ENCODE results near the gene CASK. TPM values are rescaled to one million over a fixed set of nuclear protein-coding genes. Genes with fewer than 3 reads are reported as not detected.
"Not testable (repeated sequence)": the region's sequence is repeated elsewhere in the genome, so short reads cannot be mapped to it uniquely, and the experiment has no call there.

CASK gene
- total and polyA plus RNA-seq, 2 donors (not counting 1 experiment from before 2014, with no cell fraction given) = 27.4 to 78.3 TPM

- DNase-seq (ENCODE audit: low read depth in 2 of 2) = peak in 1 of 2 donors; percentile 44
- Histone ChIP-seq H3K9ac (ENCODE audit: insufficient read depth, low read length) (no peak overlapping the region), H3K27me3 (ENCODE audit: control insufficient read depth, insufficient read depth, low read length) (no peaks in the 10 kb centered on the region), H3K9me3 (ENCODE audit: control insufficient read depth, insufficient read depth, low read depth, low read length) (no peaks in the 10 kb centered on the region), H3K4me1 (ENCODE audit: control insufficient read depth, extremely low read depth, insufficient read depth, low read length) (no peaks in the 10 kb centered on the region), H3K36me3 (ENCODE audit: control insufficient read depth, insufficient read depth, low read length) (no peaks in the 10 kb centered on the region), H3K4me2 (ENCODE audit: extremely low read depth, insufficient read depth, low read length) (no peak overlapping the region), H2AFZ (ENCODE audit: low read length) (no peak overlapping the region), H3K27ac (ENCODE audit: insufficient read depth, low read length) (no peak overlapping the region), H4K20me1 (ENCODE audit: control insufficient read depth, extremely low read depth, insufficient read depth, low read length) (no peaks in the 10 kb centered on the region), H3K79me2 (ENCODE audit: control insufficient read depth, insufficient read depth, low read length) (no peaks in the 10 kb centered on the region), H3K4me3 (replicated peaks in 1 of 4; ENCODE audit: control extremely low read depth in 1 of 4, insufficient read depth in 1 of 4, low read depth in 3 of 4, low read length in 4 of 4) (no peak overlapping the region)
- TF ChIP-seq EZH2 (IDR thresholded peaks at IDR 0.05; ENCODE audit: low read length, missing control alignments) (no peak), CTCF (conservative IDR thresholded peaks at IDR 0.05 in 1 of 2, IDR thresholded peaks at IDR 0.05 in 1 of 2; ENCODE audit: low read depth in 1 of 2, low read length in 2 of 2) (no peak)
Measured at GRCh38 chrX:41655631-41656030, 267.7 kb downstream of the CASK start.

- no peak overlapping the region for H3K4me3 ChIP-seq (replicated peaks in 1 of 4; ENCODE audit: control extremely low read depth in 1 of 4, insufficient read depth in 1 of 4, low read depth in 3 of 4, low read length in 4 of 4)
- no peak for TF ChIP-seq CTCF (conservative IDR thresholded peaks at IDR 0.05 in 1 of 2, IDR thresholded peaks at IDR 0.05 in 1 of 2; ENCODE audit: low read depth in 1 of 2, low read length in 2 of 2)
- no peak for TF ChIP-seq EZH2 (IDR thresholded peaks at IDR 0.05; ENCODE audit: low read length, missing control alignments)
- H3K9me3 ChIP-seq (ENCODE audit: control insufficient read depth, insufficient read depth, low read depth, low read length) = no peaks in the 10 kb centered on the region
Measured at GRCh38 chrX:41655101-41655500, 268.3 kb downstream of the CASK start.

GRCh38 chrX:41653125-41653524 is 270.2 kb downstream of the CASK start:
- no peaks in the 10 kb centered on the region for H3K9me3 ChIP-seq (ENCODE audit: control insufficient read depth, insufficient read depth, low read depth, low read length)
- no peak overlapping the region for H3K4me2 ChIP-seq (ENCODE audit: extremely low read depth, insufficient read depth, low read length)
- no peaks in the 10 kb centered on the region for H3K36me3 ChIP-seq (ENCODE audit: control insufficient read depth, insufficient read depth, low read length)
- H3K9ac ChIP-seq (ENCODE audit: insufficient read depth, low read length) = no peak overlapping the region
- DNase-seq (ENCODE audit: low read depth in 2 of 2) = no peak
- H3K4me3 ChIP-seq (replicated peaks in 1 of 4; ENCODE audit: control extremely low read depth in 1 of 4, insufficient read depth in 1 of 4, low read depth in 3 of 4, low read length in 4 of 4) = no peak overlapping the region
- H3K27me3 ChIP-seq (ENCODE audit: control insufficient read depth, insufficient read depth, low read length) = no peaks in the 10 kb centered on the region
- no peak overlapping the region for H2AFZ ChIP-seq (ENCODE audit: low read length)
- no peaks in the 10 kb centered on the region for H3K4me1 ChIP-seq (ENCODE audit: control insufficient read depth, extremely low read depth, insufficient read depth, low read length)
- no peak for TF ChIP-seq EZH2 (IDR thresholded peaks at IDR 0.05; ENCODE audit: low read length, missing control alignments)
- TF ChIP-seq CTCF (conservative IDR thresholded peaks at IDR 0.05 in 1 of 2, IDR thresholded peaks at IDR 0.05 in 1 of 2; ENCODE audit: low read depth in 1 of 2, low read length in 2 of 2) = no peak
- no peak overlapping the region for H3K27ac ChIP-seq (ENCODE audit: insufficient read depth, low read length)
- no peaks in the 10 kb centered on the region for H4K20me1 ChIP-seq (ENCODE audit: control insufficient read depth, extremely low read depth, insufficient read depth, low read length)
- H3K79me2 ChIP-seq (ENCODE audit: control insufficient read depth, insufficient read depth, low read length) = no peaks in the 10 kb centered on the region

More at GRCh38 chrX:41655101-41655500, 268.3 kb downstream of the CASK start:
- Histone ChIP-seq H3K9ac (ENCODE audit: insufficient read depth, low read length) (no peak overlapping the region), H3K4me1 (ENCODE audit: control insufficient read depth, extremely low read depth, insufficient read depth, low read length) (no peaks in the 10 kb centered on the region), H3K27me3 (ENCODE audit: control insufficient read depth, insufficient read depth, low read length) (no peaks in the 10 kb centered on the region), H3K27ac (ENCODE audit: insufficient read depth, low read length) (no peak overlapping the region), H3K79me2 (ENCODE audit: control insufficient read depth, insufficient read depth, low read length) (no peaks in the 10 kb centered on the region), H2AFZ (ENCODE audit: low read length) (no peak overlapping the region), H3K36me3 (ENCODE audit: control insufficient read depth, insufficient read depth, low read length) (no peaks in the 10 kb centered on the region), H3K4me2 (ENCODE audit: extremely low read depth, insufficient read depth, low read length) (no peak overlapping the region), H4K20me1 (ENCODE audit: control insufficient read depth, extremely low read depth, insufficient read depth, low read length) (no peaks in the 10 kb centered on the region)
- DNase-seq (ENCODE audit: low read depth in 2 of 2) = no peak

- DNase-seq (ENCODE audit: low read depth in 2 of 2); H3K79me2 ChIP-seq (ENCODE audit: control insufficient read depth, insufficient read depth, low read length); H2AFZ ChIP-seq (ENCODE audit: low read length); H3K4me3 ChIP-seq (replicated peaks in 1 of 4; ENCODE audit: control extremely low read depth in 1 of 4, insufficient read depth in 1 of 4, low read depth in 3 of 4, low read length in 4 of 4); H3K27me3 ChIP-seq (ENCODE audit: control insufficient read depth, insufficient read depth, low read length); H3K9me3 ChIP-seq (ENCODE audit: control insufficient read depth, insufficient read depth, low read depth, low read length); H3K36me3 ChIP-seq (ENCODE audit: control insufficient read depth, insufficient read depth, low read length); H3K27ac ChIP-seq (ENCODE audit: insufficient read depth, low read length); H3K9ac ChIP-seq (ENCODE audit: insufficient read depth, low read length); H3K4me1 ChIP-seq (ENCODE audit: control insufficient read depth, extremely low read depth, insufficient read depth, low read length); H3K4me2 ChIP-seq (ENCODE audit: extremely low read depth, insufficient read depth, low read length); H4K20me1 ChIP-seq (ENCODE audit: control insufficient read depth, extremely low read depth, insufficient read depth, low read length): not testable (repeated sequence)
Measured at GRCh38 chrX:41646201-41646600, 277.2 kb downstream of the CASK start.

Data from fibroblast of lung (primary cell).